ENCODE measurements around the gene TMA7.

- TF ChIP-seq POLR2A (IDR thresholded peaks at IDR 0.05; ENCODE audit: low read depth, low read length): no peak
- no peak for TF ChIP-seq POLR2AphosphoS5 (IDR thresholded peaks at IDR 0.05; ENCODE audit: low read depth, low read length)
- no peak for TF ChIP-seq TAF1 (IDR thresholded peaks at IDR 0.05; ENCODE audit: low read depth, low read length)
These were observed 25.1 kb downstream of the TMA7 start for GRCh38 chr3:48465237-48465530.
